ENCODE results near the gene TRPM2. TPM values are rescaled to one million over a fixed set of nuclear protein-coding genes. Genes with fewer than 3 reads are reported as not detected.

The TRPM2 gene
- total RNA-seq, 1 experiment from 2014 or later: 0.26 TPM

- H3K27me3 ChIP-seq (ENCODE audit: control insufficient read depth, insufficient read depth, low read length): no peaks in the 10 kb centered on the region; the same call in 1 of the 2 replicates
- H3K4me1 ChIP-seq (ENCODE audit: control insufficient read depth, insufficient read depth, low read length): no peaks in the 10 kb centered on the region
- POLR2A ChIA-PET: no interaction called here
- in situ Hi-C loops (cut with HindIII; ENCODE audit: low pct_unique_long_range_greater_than_20kb, low sequenced_read_pairs) (no loop called here), intact Hi-C loops (cut with micrococcal nuclease; ENCODE audit: unreplicated experiment) (no loop called here)
- no TSS peak for BruUV-seq (replicated peaks)
- no peak for DNase-seq (ENCODE audit: low read depth, low spot score)
- no peaks in the 10 kb centered on the region for H3K36me3 ChIP-seq (ENCODE audit: control insufficient read depth, insufficient read depth, low read length)
- H3K9me3 ChIP-seq (ENCODE audit: control insufficient read depth, insufficient read depth, low read depth, low read length): no peaks in the 10 kb centered on the region
- no peak overlapping the region for H3K27ac ChIP-seq (ENCODE audit: low read length)
- H3K4me3 ChIP-seq (ENCODE audit: low read depth in 2 of 2, low read length in 2 of 2): peak overlapping the region; percentile 54 to 61
- CTCF ChIA-PET: no interaction called here
- TF ChIP-seq REST (IDR thresholded peaks at IDR 0.05; ENCODE audit: insufficient read depth in 1 of 2, low read depth in 2 of 2, low read length in 1 of 2): no peak
- TF ChIP-seq CTCF (IDR thresholded peaks at IDR 0.05): peak; percentile 43; the same call in 1 of the 2 replicates
- ATAC-seq: peak; percentile 29
Measured at GRCh38 chr21:44456214-44456914, 102.9 kb downstream of the TRPM2 start.

- Histone ChIP-seq H3K4me3 (ENCODE audit: low read depth in 2 of 2, low read length in 2 of 2) (no peak overlapping the region), H3K27ac (ENCODE audit: low read length) (no peak overlapping the region), H3K36me3 (ENCODE audit: control insufficient read depth, insufficient read depth, low read length) (no peaks in the 10 kb centered on the region), H3K4me1 (ENCODE audit: control insufficient read depth, insufficient read depth, low read length) (no peaks in the 10 kb centered on the region), H3K9me3 (ENCODE audit: control insufficient read depth, insufficient read depth, low read depth, low read length) (no peaks in the 10 kb centered on the region), H3K27me3 (ENCODE audit: control insufficient read depth, insufficient read depth, low read length) (no peaks in the 10 kb centered on the region; the same call in 1 of the 2 replicates)
- no peak for DNase-seq (ENCODE audit: low read depth, low spot score)
- ChIA-PET POLR2A (no interaction called here), CTCF (no interaction called here)
- BruUV-seq (replicated peaks): no TSS peak
- ATAC-seq: no peak
- intact Hi-C loops (cut with micrococcal nuclease; ENCODE audit: unreplicated experiment): no loop called here
- no peak for TF ChIP-seq REST (IDR thresholded peaks at IDR 0.05; ENCODE audit: insufficient read depth in 1 of 2, low read depth in 2 of 2, low read length in 1 of 2)
- TF ChIP-seq CTCF (IDR thresholded peaks at IDR 0.05): no peak
- no peak for TF ChIP-seq TCF7L2 (IDR thresholded peaks at IDR 0.05; ENCODE audit: low read depth, low read length)
- TF ChIP-seq POLR2AphosphoS5 (IDR thresholded peaks at IDR 0.05; ENCODE audit: low read depth, low read length): no peak
- TF ChIP-seq SIN3A (IDR thresholded peaks at IDR 0.05; ENCODE audit: borderline replicate concordance, insufficient read depth, low read depth, low read length): no peak
- in situ Hi-C loops (cut with HindIII; ENCODE audit: low pct_unique_long_range_greater_than_20kb, low sequenced_read_pairs): no loop called here
Measured at GRCh38 chr21:44456915-44457736, 103.7 kb downstream of the TRPM2 start.
